Measurements from ENCODE around the gene FZD7. TPM values are rescaled to one million over a fixed set of nuclear protein-coding genes. Genes with fewer than 3 reads are reported as not detected.

The FZD7 gene
- total RNA-seq, 1 donor from 2014 or later: 79.4 TPM

DNA sequence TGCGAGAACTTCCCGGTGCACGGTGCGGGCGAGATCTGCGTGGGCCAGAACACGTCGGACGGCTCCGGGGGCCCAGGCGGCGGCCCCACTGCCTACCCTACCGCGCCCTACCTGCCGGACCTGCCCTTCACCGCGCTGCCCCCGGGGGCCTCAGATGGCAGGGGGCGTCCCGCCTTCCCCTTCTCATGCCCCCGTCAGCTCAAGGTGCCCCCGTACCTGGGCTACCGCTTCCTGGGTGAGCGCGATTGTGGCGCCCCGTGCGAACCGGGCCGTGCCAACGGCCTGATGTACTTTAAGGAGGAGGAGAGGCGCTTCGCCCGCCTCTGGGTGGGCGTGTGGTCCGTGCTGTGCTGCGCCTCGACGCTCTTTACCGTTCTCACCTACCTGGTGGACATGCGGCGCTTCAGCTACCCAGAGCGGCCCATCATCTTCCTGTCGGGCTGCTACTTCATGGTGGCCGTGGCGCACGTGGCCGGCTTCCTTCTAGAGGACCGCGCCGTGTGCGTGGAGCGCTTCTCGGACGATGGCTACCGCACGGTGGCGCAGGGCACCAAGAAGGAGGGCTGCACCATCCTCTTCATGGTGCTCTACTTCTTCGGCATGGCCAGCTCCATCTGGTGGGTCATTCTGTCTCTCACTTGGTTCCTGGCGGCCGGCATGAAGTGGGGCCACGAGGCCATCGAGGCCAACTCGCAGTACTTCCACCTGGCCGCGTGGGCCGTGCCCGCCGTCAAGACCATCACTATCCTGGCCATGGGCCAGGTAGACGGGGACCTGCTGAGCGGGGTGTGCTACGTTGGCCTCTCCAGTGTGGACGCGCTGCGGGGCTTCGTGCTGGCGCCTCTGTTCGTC, 1.7 kb downstream of the FZD7 start:
- no peak overlapping the region for H3K27ac ChIP-seq
- peak overlapping the region; percentile 93 for H3K4me3 ChIP-seq
- peaks cover 47% of the 10 kb centered on the region for H3K4me1 Mint-ChIP-seq
- peak; percentile 85 for DNase-seq (ENCODE audit: low spot score)
- H3K9me3 ChIP-seq (ENCODE audit: low read depth): no peaks in the 10 kb centered on the region
- H3K9me3 Mint-ChIP-seq: no peaks in the 10 kb centered on the region
- H3K9ac ChIP-seq: peak overlapping the region; percentile 67
- no peaks in the 10 kb centered on the region for H3K27me3 ChIP-seq
- no peak overlapping the region for H3K27ac Mint-ChIP-seq
- H3F3A ChIP-seq (ENCODE audit: low read depth): peaks cover 84% of the 10 kb centered on the region
- TF ChIP-seq EZH2 (IDR thresholded peaks at IDR 0.05) (peak; percentile 20), EZH2phosphoT487 (IDR thresholded peaks at IDR 0.05) (no peak)
- TF ChIP-seq, protein P1, sequence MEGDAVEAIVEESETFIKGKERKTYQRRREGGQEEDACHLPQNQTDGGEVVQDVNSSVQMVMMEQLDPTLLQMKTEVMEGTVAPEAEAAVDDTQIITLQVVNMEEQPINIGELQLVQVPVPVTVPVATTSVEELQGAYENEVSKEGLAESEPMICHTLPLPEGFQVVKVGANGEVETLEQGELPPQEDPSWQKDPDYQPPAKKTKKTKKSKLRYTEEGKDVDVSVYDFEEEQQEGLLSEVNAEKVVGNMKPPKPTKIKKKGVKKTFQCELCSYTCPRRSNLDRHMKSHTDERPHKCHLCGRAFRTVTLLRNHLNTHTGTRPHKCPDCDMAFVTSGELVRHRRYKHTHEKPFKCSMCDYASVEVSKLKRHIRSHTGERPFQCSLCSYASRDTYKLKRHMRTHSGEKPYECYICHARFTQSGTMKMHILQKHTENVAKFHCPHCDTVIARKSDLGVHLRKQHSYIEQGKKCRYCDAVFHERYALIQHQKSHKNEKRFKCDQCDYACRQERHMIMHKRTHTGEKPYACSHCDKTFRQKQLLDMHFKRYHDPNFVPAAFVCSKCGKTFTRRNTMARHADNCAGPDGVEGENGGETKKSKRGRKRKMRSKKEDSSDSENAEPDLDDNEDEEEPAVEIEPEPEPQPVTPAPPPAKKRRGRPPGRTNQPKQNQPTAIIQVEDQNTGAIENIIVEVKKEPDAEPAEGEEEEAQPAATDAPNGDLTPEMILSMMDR (IDR thresholded peaks at IDR 0.05): peak; percentile 74
- peaks cover 46% of the 10 kb centered on the region for H3K4me1 ChIP-seq
- H3K36me3 ChIP-seq: no peaks in the 10 kb centered on the region
- peaks cover 2% of the 10 kb centered on the region for H3K27me3 Mint-ChIP-seq (ENCODE audit: insufficient read depth, low read depth)
- H3K4me3 Mint-ChIP-seq: no peak overlapping the region
- H3K79me2 ChIP-seq (ENCODE audit: low read depth): peaks cover 90% of the 10 kb centered on the region
- H3K4me2 ChIP-seq: peak overlapping the region; percentile 83
- H3K36me3 Mint-ChIP-seq: peaks cover 4% of the 10 kb centered on the region
- H4K20me1 ChIP-seq (ENCODE audit: low read depth): peaks cover 63% of the 10 kb centered on the region
- H2AFZ ChIP-seq (replicated peaks): no peak overlapping the region

DNA sequence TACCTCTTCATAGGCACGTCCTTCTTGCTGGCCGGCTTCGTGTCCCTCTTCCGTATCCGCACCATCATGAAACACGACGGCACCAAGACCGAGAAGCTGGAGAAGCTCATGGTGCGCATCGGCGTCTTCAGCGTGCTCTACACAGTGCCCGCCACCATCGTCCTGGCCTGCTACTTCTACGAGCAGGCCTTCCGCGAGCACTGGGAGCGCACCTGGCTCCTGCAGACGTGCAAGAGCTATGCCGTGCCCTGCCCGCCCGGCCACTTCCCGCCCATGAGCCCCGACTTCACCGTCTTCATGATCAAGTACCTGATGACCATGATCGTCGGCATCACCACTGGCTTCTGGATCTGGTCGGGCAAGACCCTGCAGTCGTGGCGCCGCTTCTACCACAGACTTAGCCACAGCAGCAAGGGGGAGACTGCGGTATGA, 2.3 kb downstream of the FZD7 start:
- H3K4me1 Mint-ChIP-seq: peaks cover 47% of the 10 kb centered on the region
- H3K4me3 Mint-ChIP-seq: no peak overlapping the region
- H3K9me3 ChIP-seq (ENCODE audit: low read depth): no peaks in the 10 kb centered on the region
- peaks cover 4% of the 10 kb centered on the region for H3K36me3 Mint-ChIP-seq
- H3K27ac Mint-ChIP-seq: no peak overlapping the region
- H3K27ac ChIP-seq: peak overlapping the region; percentile 69
- H4K20me1 ChIP-seq (ENCODE audit: low read depth): peaks cover 67% of the 10 kb centered on the region
- no peaks in the 10 kb centered on the region for H3K36me3 ChIP-seq
- H3K4me2 ChIP-seq: peak overlapping the region; percentile 83
- H3K27me3 Mint-ChIP-seq (ENCODE audit: insufficient read depth, low read depth): peaks cover 2% of the 10 kb centered on the region
- H3K9me3 Mint-ChIP-seq: no peaks in the 10 kb centered on the region
- peak overlapping the region; percentile 93 for H3K4me3 ChIP-seq
- peaks cover 89% of the 10 kb centered on the region for H3K79me2 ChIP-seq (ENCODE audit: low read depth)
- H3K4me1 ChIP-seq: peaks cover 44% of the 10 kb centered on the region
- peak overlapping the region; percentile 2 for H3K9ac ChIP-seq
- peak; percentile 60 for DNase-seq (ENCODE audit: low spot score)
- H3K27me3 ChIP-seq: no peaks in the 10 kb centered on the region
- peaks cover 87% of the 10 kb centered on the region for H3F3A ChIP-seq (ENCODE audit: low read depth)
- TF ChIP-seq, protein P1 (IDR thresholded peaks at IDR 0.05): no peak
- no peak for TF ChIP-seq EZH2 (IDR thresholded peaks at IDR 0.05)
- no peak for TF ChIP-seq EZH2phosphoT487 (IDR thresholded peaks at IDR 0.05)
- H2AFZ ChIP-seq (replicated peaks): no peak overlapping the region

DNA sequence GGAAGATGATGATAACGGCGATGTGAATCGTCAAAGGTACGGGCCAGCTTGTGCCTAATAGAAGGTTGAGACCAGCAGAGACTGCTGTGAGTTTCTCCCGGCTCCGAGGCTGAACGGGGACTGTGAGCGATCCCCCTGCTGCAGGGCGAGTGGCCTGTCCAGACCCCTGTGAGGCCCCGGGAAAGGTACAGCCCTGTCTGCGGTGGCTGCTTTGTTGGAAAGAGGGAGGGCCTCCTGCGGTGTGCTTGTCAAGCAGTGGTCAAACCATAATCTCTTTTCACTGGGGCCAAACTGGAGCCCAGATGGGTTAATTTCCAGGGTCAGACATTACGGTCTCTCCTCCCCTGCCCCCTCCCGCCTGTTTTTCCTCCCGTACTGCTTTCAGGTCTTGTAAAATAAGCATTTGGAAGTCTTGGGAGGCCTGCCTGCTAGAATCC, 3.0 kb downstream of the FZD7 start:
- Histone ChIP-seq H3K27me3 (no peaks in the 10 kb centered on the region), H3K9ac (peak overlapping the region; percentile 27), H3F3A (ENCODE audit: low read depth) (peaks cover 81% of the 10 kb centered on the region), H3K79me2 (ENCODE audit: low read depth) (peaks cover 82% of the 10 kb centered on the region), H3K4me2 (peak overlapping the region; percentile 83), H4K20me1 (ENCODE audit: low read depth) (peaks cover 71% of the 10 kb centered on the region), H3K27ac (peak overlapping the region; percentile 69), H3K4me3 (peak overlapping the region; percentile 93), H3K36me3 (no peaks in the 10 kb centered on the region), H2AFZ (replicated peaks) (no peak overlapping the region), H3K9me3 (ENCODE audit: low read depth) (no peaks in the 10 kb centered on the region), H3K4me1 (peaks cover 37% of the 10 kb centered on the region)
- peaks cover 2% of the 10 kb centered on the region for H3K27me3 Mint-ChIP-seq (ENCODE audit: insufficient read depth, low read depth)
- H3K9me3 Mint-ChIP-seq: no peaks in the 10 kb centered on the region
- TF ChIP-seq EZH2phosphoT487 (IDR thresholded peaks at IDR 0.05): no peak
- TF ChIP-seq, protein P1 (IDR thresholded peaks at IDR 0.05): no peak
- no peak for TF ChIP-seq EZH2 (IDR thresholded peaks at IDR 0.05)
- peaks cover 4% of the 10 kb centered on the region for H3K36me3 Mint-ChIP-seq
- H3K4me3 Mint-ChIP-seq: no peak overlapping the region
- DNase-seq (ENCODE audit: low spot score): peak; percentile 91
- H3K27ac Mint-ChIP-seq: no peak overlapping the region
- peaks cover 41% of the 10 kb centered on the region for H3K4me1 Mint-ChIP-seq

Measured in neural progenitor cell (in vitro differentiated cells).